Measurements from ENCODE around the gene STS.

STS gene

DNA sequence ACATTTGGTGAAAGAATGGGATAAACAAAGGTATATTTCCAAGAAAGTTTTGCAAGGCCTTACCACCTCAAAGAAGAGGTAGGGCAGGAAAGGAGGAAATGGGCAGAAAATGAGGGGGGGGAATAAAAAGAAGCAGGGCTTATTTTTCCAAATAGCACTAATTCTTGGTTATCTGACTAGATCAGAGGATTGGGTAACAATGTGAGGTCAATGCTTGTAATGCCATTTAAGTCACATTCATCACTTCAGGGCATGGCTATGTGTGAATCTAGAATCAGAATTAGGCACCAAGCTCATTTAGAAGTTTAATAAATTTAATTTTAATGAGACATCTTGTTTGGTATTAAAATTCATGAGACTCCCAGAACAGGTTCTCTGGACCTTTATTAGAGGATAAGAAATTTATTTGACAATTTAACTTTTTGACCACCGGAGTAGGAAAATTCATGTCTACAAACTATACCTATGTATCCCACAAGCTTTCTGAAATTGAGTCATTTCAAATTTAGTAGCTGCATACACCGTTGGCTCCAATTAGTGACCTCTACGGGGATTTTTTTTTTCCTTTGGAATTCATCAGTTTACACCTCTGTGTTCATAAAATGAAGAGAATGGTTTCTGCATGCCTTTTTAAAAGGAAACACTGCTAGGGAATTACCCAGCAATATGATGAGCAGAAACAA, 1.4 kb upstream of the STS start:
- DNase-seq (ENCODE audit: low read depth), result no peak
- TF ChIP-seq, protein P1, sequence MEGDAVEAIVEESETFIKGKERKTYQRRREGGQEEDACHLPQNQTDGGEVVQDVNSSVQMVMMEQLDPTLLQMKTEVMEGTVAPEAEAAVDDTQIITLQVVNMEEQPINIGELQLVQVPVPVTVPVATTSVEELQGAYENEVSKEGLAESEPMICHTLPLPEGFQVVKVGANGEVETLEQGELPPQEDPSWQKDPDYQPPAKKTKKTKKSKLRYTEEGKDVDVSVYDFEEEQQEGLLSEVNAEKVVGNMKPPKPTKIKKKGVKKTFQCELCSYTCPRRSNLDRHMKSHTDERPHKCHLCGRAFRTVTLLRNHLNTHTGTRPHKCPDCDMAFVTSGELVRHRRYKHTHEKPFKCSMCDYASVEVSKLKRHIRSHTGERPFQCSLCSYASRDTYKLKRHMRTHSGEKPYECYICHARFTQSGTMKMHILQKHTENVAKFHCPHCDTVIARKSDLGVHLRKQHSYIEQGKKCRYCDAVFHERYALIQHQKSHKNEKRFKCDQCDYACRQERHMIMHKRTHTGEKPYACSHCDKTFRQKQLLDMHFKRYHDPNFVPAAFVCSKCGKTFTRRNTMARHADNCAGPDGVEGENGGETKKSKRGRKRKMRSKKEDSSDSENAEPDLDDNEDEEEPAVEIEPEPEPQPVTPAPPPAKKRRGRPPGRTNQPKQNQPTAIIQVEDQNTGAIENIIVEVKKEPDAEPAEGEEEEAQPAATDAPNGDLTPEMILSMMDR (IDR thresholded peaks at IDR 0.05; ENCODE audit: control insufficient read depth, insufficient read depth, low read depth, low read length, missing control alignments), result no peak
- no peak overlapping the region for H3K4me3 ChIP-seq (ENCODE audit: control insufficient read depth, low read depth, low read length)

DNA sequence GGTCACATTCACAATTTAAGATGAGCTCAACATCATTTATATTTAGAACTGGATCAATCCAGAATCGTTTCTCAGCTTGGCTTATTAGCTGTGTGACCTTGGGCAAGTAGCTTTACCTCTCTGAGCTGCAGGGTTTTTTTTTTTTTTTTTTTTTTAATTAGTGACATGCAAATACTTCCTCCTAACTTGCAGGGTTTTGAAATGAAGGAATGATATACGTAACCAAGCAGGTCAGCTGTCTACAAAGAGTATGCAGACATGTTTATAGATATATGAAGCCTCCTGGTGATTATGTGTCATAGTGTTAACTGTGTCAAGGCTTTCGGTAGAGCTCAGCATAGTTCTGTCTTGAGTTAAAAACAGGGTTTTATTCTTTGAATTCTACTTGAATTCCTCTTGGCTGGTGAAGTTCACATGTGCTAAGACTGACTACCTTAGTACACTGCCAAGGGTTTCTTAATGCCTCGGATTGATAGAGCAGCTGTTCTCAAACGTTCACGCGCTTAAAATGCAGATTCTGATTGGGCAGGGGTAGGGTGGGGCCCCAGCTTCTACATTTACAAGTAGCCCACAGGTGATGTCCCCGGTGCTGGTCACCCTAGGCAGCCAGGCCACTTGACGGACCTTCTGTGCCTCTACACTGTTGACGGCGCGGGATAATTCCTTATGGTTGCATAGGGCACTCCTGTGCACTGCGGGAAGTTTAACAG, 654 bp upstream of the STS start:
- no peak for DNase-seq (ENCODE audit: low read depth)
- TF ChIP-seq, protein P1 (IDR thresholded peaks at IDR 0.05; ENCODE audit: control insufficient read depth, insufficient read depth, low read depth, low read length, missing control alignments), result no peak
- peak overlapping the region; percentile 74 for H3K4me3 ChIP-seq (ENCODE audit: control insufficient read depth, low read depth, low read length)

DNA sequence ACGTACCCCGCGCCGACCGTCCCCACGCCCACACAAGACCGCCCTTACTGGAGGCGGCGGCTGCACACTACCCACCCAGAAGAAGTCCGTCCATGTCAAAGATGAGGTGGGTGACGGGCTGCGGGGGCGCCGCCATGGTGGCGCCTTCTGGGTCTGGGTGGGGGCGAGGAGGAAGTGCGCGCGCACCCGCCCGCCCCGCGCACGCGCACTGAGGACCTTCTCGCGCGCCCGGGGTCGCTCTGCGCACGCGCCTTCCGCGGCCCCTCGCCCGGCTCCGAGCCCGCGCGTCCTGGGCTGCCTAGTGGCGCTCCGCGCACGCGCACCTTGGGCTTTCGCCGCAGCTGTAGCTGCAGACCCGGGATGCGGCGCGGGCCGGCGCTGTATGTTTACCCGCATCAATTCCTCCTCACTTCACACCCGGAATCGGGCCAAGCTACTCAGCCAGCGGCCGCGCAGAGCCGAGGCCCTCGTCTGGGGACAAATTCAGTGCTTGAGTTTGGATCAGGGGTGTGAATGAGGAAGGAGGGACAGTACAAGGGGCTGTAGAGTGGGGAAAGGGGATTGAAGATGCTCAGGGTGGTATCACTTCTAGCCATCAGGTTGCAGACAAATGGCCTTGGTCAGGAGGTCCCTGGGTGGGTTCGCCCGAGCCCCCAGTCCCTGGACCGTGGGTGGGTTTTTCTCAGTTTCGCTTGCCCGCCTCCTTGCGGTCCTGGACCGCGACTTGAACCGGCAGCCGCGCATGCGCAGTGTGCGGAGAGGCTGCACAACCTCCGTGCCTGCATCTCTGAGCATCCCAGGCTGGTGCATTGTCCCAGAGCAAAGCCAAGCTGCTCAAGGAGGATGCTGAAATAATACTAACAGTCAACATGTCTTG, 704 bp downstream of the STS start, which contains the start of gene PUDP:
TSS of gene PUDP (minus strand) at position 176 of the 877 bp plus-strand sequence. CDS start at position 136, 40 bp downstream.
- DNase-seq (ENCODE audit: low read depth), result peak; percentile 40
- peak within 1 kb of the TSS; percentile 92 for H3K4me3 ChIP-seq (ENCODE audit: control insufficient read depth, low read depth, low read length)
- TF ChIP-seq, protein P1 (IDR thresholded peaks at IDR 0.05; ENCODE audit: control insufficient read depth, insufficient read depth, low read depth, low read length, missing control alignments), result peak; percentile 16

DNA sequence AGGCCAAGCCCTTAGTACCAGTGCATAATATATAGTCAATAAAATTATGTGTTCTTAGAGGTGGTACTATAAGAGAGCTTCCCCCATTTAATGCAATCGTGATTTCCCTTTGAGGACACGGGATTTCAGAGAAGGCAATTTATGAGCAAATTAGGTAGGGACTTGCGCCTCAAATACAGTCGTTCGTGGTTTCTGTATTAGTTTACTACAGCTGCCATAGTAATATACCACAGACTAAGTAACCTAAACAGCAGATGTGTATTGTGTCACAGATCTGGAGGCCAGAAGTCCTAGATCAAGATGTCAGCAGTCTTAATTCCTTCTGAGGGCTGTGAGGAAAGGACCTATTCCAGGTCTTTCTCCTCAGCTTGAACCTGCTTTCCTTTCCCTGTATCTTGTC, 1.9 kb downstream of the STS start:
- H3K4me3 ChIP-seq (ENCODE audit: control insufficient read depth, low read depth, low read length), result no peak overlapping the region
- no peak for DNase-seq (ENCODE audit: low read depth)
- TF ChIP-seq, protein P1 (IDR thresholded peaks at IDR 0.05; ENCODE audit: control insufficient read depth, insufficient read depth, low read depth, low read length, missing control alignments), result no peak

DNA sequence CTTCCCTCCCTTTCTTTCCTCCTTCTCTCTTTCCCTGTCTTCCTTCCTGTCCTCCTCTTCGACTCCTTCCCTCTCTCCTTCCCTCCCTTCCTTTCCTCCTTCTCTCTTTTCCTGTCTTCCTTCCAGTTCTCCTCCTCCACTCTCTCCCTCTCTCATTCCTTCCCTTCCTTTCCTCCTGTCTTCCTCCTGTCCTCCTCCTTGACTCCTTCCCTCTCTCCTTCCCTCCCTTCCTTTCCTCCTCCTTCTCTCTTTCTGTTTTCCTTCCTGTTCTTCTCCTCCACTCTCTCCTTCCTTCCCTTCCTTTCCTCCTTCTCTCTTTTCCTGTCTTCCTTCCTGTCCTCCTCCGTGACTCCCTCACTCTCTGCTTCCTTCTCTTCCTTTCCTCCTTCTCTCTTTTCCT, 5.7 kb downstream of the STS start:
- H3K4me3 ChIP-seq (ENCODE audit: control insufficient read depth, low read depth, low read length), result no peak overlapping the region
- TF ChIP-seq, protein P1 (IDR thresholded peaks at IDR 0.05; ENCODE audit: control insufficient read depth, insufficient read depth, low read depth, low read length, missing control alignments), result no peak
- no peak for DNase-seq (ENCODE audit: low read depth)

DNA sequence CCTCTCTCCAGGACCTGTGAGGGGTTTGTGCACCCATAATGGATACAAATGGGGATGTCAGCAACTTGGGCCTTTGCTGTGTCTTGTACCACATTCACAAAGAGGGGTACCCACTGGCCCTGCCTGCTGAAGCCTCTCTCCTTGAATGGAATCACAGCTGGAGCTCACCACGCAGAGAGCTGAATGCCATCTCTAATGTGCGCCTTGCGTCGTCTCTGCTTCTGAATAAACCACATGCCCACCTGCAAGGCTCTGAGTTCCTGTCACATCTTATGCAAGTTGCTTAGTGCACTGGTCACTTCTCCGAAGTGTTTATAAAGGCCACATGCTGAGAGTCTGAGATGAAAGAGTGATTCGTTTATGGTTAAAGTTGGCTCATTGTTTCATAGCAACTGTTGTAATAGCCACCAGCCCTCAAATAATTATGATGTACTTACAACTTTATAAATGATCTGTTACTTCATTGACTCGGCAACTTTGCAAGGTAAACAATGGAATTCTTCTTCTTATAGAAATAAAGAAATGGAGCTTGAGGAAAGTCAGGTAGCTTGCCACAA, 6.6 kb downstream of the STS start:
- TF ChIP-seq, protein P1 (IDR thresholded peaks at IDR 0.05; ENCODE audit: control insufficient read depth, insufficient read depth, low read depth, low read length, missing control alignments), result no peak
- H3K4me3 ChIP-seq (ENCODE audit: control insufficient read depth, low read depth, low read length), result no peak overlapping the region
- DNase-seq (ENCODE audit: low read depth), result no peak
